GM18909 (cell line): Measurements from ENCODE around the gene COQ8B.

Experiments
- ATAC-seq: cut with Tn5 transposase; IDR thresholded peaks from one replicate; pipeline ENCODE4 v1.9.1; 2021; ENCODE audit warnings: mild to moderate bottlenecking; ENCODE audit not compliant: unreplicated experiment, poor library complexity

COQ8B gene

DNA sequence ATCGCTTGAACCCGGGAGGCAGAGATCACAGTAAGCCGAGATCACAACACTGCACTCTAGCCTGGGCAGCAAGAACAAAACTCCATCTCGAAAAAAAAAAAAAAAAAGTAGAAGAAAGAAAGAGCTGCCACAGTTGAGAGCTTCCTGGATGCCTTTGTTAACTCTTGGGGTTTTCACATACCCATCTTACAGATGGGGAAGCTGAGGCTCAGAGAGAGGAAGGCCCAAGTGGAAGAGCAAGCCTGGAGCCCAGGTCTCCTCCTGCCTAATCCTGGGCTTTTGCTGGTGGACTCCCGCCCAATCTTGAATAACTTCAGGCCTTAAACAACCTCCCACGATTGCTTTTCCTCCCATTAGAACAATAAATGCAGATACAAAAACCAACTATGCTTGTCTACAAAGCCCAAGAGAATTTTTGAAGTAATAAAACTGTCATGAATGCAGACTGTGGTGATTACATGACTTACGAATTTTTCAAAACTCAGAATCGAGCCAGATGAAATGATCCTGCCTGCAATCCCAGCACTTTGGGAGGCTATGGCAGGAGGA lies 73.9 kb downstream of the COQ8B start:
- ATAC-seq = no peak

DNA sequence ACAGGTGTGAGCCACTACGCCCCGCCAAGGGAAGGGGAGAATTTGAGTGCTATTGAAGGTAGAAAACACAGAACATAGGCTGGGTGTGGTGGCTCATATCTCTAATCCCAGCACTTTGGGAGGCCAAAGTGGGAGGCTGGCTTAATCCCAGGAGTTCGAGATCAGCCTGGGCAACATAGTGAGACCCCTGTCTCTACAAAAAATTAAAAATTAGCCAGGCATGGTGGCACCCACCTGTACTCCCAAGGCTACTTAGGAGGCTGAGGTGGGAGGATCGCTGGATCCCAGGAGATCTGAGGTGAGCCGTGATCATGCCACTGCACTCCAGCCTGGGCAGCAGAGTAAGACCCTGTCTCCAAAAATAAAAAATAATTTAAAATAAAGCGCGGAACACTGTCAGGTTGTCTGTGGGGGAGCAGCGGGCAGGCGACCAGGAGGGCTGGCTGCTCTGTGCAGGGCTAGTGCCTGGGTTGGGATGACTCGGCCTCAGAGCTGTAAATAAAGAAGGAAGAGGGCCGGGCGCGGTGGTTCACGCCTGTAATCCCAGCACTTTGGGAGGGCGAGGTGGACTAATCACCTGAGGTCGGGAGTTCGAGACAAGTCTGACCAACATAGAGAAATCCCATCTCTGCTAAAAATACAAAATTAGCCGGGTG lies 74.5 kb downstream of the COQ8B start:
- ATAC-seq = no peak
